SK-N-SH treated with all-trans-retinoic acid at 6 μM for 48 hours (cell line): ENCODE data around the gene PMM2.

Source experiments
- ATAC-seq: fragments of 200-7000 bp; cut with Tn5 transposase; 3 replicates; pipeline ENCODE4 v1.9.1; 2020; ENCODE audit warnings: mild to moderate bottlenecking, moderate library complexity
- ARNTL ChIP-seq: fragments of 450-650 bp; formaldehyde crosslinking; IDR thresholded peaks from 2 replicates; pipeline ENCODE4 v1.5.0; 2020; ENCODE audit warnings: low read depth, mild to moderate bottlenecking, moderate library complexity, borderline replicate concordance
- BACH2 ChIP-seq: fragments of 250-450 bp; sonication (Bioruptor Pico); IDR thresholded peaks from 2 replicates; pipeline ENCODE4 v1.9.0; 2021; ENCODE audit warnings: mild to moderate bottlenecking, borderline replicate concordance
- CREB5 ChIP-seq: fragments of 250-450 bp; sonication (Bioruptor Pico); IDR thresholded peaks from 2 replicates; pipeline ENCODE4 v1.5.1; 2020; ENCODE audit warnings: low read depth, mild to moderate bottlenecking, moderate library complexity
- CSDC2 ChIP-seq: fragments of 250-450 bp; sonication (Bioruptor Pico); IDR thresholded peaks from 2 replicates; pipeline ENCODE4 v1.5.0; 2020; ENCODE audit warnings: mild to moderate bottlenecking, moderate library complexity
- CSRNP3 ChIP-seq: fragments of 250-450 bp; sonication (Bioruptor Pico); IDR thresholded peaks from 2 replicates; pipeline ENCODE4 v1.5.1; 2021; ENCODE audit warnings: mild to moderate bottlenecking, moderate library complexity
- ESRRG ChIP-seq: fragments of 250-450 bp; sonication (Bioruptor Pico); IDR thresholded peaks from 2 replicates; pipeline ENCODE4 v1.6.1; 2021; ENCODE audit warnings: mild to moderate bottlenecking
- GLIS3 ChIP-seq: fragments of 250-450 bp; sonication (Bioruptor Pico); IDR thresholded peaks from 2 replicates; pipeline ENCODE4 v1.5.0; 2020; ENCODE audit warnings: mild to moderate bottlenecking, moderate library complexity
- ISL1 ChIP-seq: fragments of 250-450 bp; sonication (Bioruptor Pico); IDR thresholded peaks from 2 replicates; pipeline ENCODE4 v2.1.2; 2022; ENCODE audit warnings: mild to moderate bottlenecking, moderate library complexity
- OSR1 ChIP-seq: fragments of 250-450 bp; sonication (Bioruptor Pico); IDR thresholded peaks from 2 replicates; pipeline ENCODE4 v1.8.0; 2022; ENCODE audit warnings: moderate library complexity, mild to moderate bottlenecking, inconsistent platforms
- PATZ1 ChIP-seq: fragments of 250-450 bp; sonication (Bioruptor Pico); IDR thresholded peaks from 2 replicates; pipeline ENCODE4 v1.8.0; 2020; ENCODE audit warnings: mild to moderate bottlenecking, moderate library complexity, borderline replicate concordance
- POU6F1 ChIP-seq: fragments of 250-450 bp; sonication (Bioruptor Pico); IDR thresholded peaks from 2 replicates; pipeline ENCODE4 v1.8.0; 2021; ENCODE audit warnings: low read depth, mild to moderate bottlenecking, moderate library complexity, borderline replicate concordance
- PPARA ChIP-seq: fragments of 250-450 bp; sonication (Bioruptor Pico); IDR thresholded peaks from 2 replicates; pipeline ENCODE4 v1.5.0; 2020; ENCODE audit warnings: mild to moderate bottlenecking, borderline replicate concordance
- RARB ChIP-seq: fragments of 250-450 bp; sonication (Bioruptor Pico); IDR thresholded peaks from 2 replicates; pipeline ENCODE4 v1.8.0; 2021; ENCODE audit warnings: mild to moderate bottlenecking, moderate library complexity
- SNAI2 ChIP-seq: fragments of 250-450 bp; sonication (Bioruptor Pico); IDR thresholded peaks from 2 replicates; pipeline ENCODE4 v1.5.0; 2020; ENCODE audit warnings: mild to moderate bottlenecking, moderate library complexity
- TCF4 ChIP-seq: fragments of 250-450 bp; sonication (Bioruptor Pico); IDR thresholded peaks from 2 replicates; pipeline ENCODE4 v1.8.0; 2021; ENCODE audit warnings: mild to moderate bottlenecking, moderate library complexity, borderline replicate concordance
- TOX ChIP-seq: fragments of 250-450 bp; sonication (Bioruptor Pico); IDR thresholded peaks from 2 replicates; pipeline ENCODE4 v1.8.0; 2021; ENCODE audit warnings: mild to moderate bottlenecking, moderate library complexity, borderline replicate concordance
- TSHZ2 ChIP-seq: fragments of 250-450 bp; sonication (Bioruptor Pico); IDR thresholded peaks from 2 replicates; pipeline ENCODE4 v1.5.0; 2020; ENCODE audit warnings: mild to moderate bottlenecking, moderate library complexity
- ZC3H10 ChIP-seq: fragments of 250-450 bp; sonication (Bioruptor Pico); IDR thresholded peaks from 2 replicates; pipeline ENCODE4 v1.5.1; 2021; ENCODE audit warnings: mild to moderate bottlenecking, moderate library complexity
- ZFP3 ChIP-seq: fragments of 250-450 bp; sonication (Bioruptor Pico); IDR thresholded peaks from 2 replicates; pipeline ENCODE4 v1.5.0; 2020; ENCODE audit warnings: mild to moderate bottlenecking, moderate library complexity
- ZFP30 ChIP-seq: fragments of 450-650 bp; formaldehyde crosslinking; IDR thresholded peaks from 2 replicates; pipeline ENCODE4 v1.5.0; 2022; ENCODE audit warnings: mild to moderate bottlenecking, moderate library complexity
- ZNF70 ChIP-seq: fragments of 450-650 bp; formaldehyde crosslinking; IDR thresholded peaks from 2 replicates; pipeline ENCODE4 v1.5.0; 2020; ENCODE audit warnings: mild to moderate bottlenecking, moderate library complexity
- ZNF8 ChIP-seq: fragments of 450-650 bp; formaldehyde crosslinking; IDR thresholded peaks from 2 replicates; pipeline ENCODE4 v1.5.0; 2020; ENCODE audit warnings: mild to moderate bottlenecking, moderate library complexity

The PMM2 gene

GRCh38 chr16:8795818-8796217 is 1.8 kb upstream of the PMM2 start:
- TF ChIP-seq TOX (CRISPR knock-in tag): no peak
- TF ChIP-seq ZNF8: no peak
- no peak for TF ChIP-seq CSDC2 (CRISPR knock-in tag)
- TF ChIP-seq RARB (CRISPR knock-in tag): no peak
- no peak for TF ChIP-seq ZFP30 (CRISPR knock-in tag)
- no peak for TF ChIP-seq ZC3H10 (CRISPR knock-in tag)
- no peak for TF ChIP-seq ZFP3
- TF ChIP-seq ZNF70: no peak
- TF ChIP-seq OSR1 (CRISPR knock-in tag): no peak
- TF ChIP-seq ISL1 (CRISPR knock-in tag): no peak
- no peak for TF ChIP-seq PATZ1
- TF ChIP-seq BACH2: no peak
- TF ChIP-seq GLIS3: no peak
- no peak for TF ChIP-seq TSHZ2 (CRISPR knock-in tag)
- no peak for TF ChIP-seq ARNTL (CRISPR knock-in tag)
- no peak for TF ChIP-seq TCF4 (CRISPR knock-in tag)
- no peak for TF ChIP-seq PPARA (CRISPR knock-in tag)
- ATAC-seq: no peak

GRCh38 chr16:8796469-8797363 is 923 bp upstream of the PMM2 start:
- ATAC-seq: peak; percentile 2; the same call in 2 of the 3 replicates
- no peak for TF ChIP-seq ZNF70
- TF ChIP-seq RARB (CRISPR knock-in tag): no peak
- TF ChIP-seq ESRRG (CRISPR knock-in tag): no peak
- TF ChIP-seq OSR1 (CRISPR knock-in tag): no peak
- TF ChIP-seq ZFP30 (CRISPR knock-in tag): no peak
- no peak for TF ChIP-seq ISL1 (CRISPR knock-in tag)
- no peak for TF ChIP-seq CREB5 (CRISPR knock-in tag)
- no peak for TF ChIP-seq PATZ1
- TF ChIP-seq SNAI2 (CRISPR knock-in tag): no peak
- TF ChIP-seq TSHZ2 (CRISPR knock-in tag): no peak
- no peak for TF ChIP-seq BACH2
- TF ChIP-seq POU6F1: no peak
- TF ChIP-seq ZNF8: no peak
- no peak for TF ChIP-seq CSRNP3 (CRISPR knock-in tag)
- no peak for TF ChIP-seq TOX (CRISPR knock-in tag)
